Hepatocyte (in vitro differentiated cells): ENCODE results near the gene FGGY.

Source experiments
- CTCF ChIP-seq: fragments of 200-600 bp; sonication (generic); IDR thresholded peaks from 2 replicates; pipeline ENCODE4 v1.5.1; 2016; ENCODE audit warnings: antibody characterized with exemption, mild to moderate bottlenecking; ENCODE audit not compliant: poor library complexity
- EZH2 ChIP-seq: fragments of 200-600 bp; sonication (generic); IDR thresholded peaks from 2 replicates; pipeline ENCODE4 v1.6.1; 2016; ENCODE audit warnings: antibody characterized with exemption, mild to moderate bottlenecking, borderline replicate concordance
- EZH2phosphoT487 ChIP-seq: fragments of 200-600 bp; sonication (generic); IDR thresholded peaks from one replicate; pipeline ENCODE4 v1.6.1; 2018; ENCODE audit warnings: antibody characterized with exemption, mild to moderate bottlenecking, low read depth, moderate library complexity; ENCODE audit not compliant: unreplicated experiment, severe bottlenecking

GRCh38 chr1:59667020-59667419 is 370.1 kb downstream of the FGGY start:
- no peak for TF ChIP-seq CTCF
- TF ChIP-seq EZH2phosphoT487: no peak
- TF ChIP-seq EZH2: no peak
